ENCODE results near the gene KLK15.
"Not testable (repeated sequence)": the region's sequence is repeated elsewhere in the genome, so short reads cannot be mapped to it uniquely, and the experiment has no call there.

KLK15 gene

GRCh38 chr19:50785329-50785728 lies 48.0 kb downstream of the KLK15 start:
- H3K14ac ChIP-seq (ENCODE audit: low read length in 2 of 2) = no peak overlapping the region
- H4K8ac ChIP-seq (ENCODE audit: low read length) = no peak overlapping the region
- H2BK12ac ChIP-seq (ENCODE audit: low read length in 2 of 2) = no peak overlapping the region

DNA sequence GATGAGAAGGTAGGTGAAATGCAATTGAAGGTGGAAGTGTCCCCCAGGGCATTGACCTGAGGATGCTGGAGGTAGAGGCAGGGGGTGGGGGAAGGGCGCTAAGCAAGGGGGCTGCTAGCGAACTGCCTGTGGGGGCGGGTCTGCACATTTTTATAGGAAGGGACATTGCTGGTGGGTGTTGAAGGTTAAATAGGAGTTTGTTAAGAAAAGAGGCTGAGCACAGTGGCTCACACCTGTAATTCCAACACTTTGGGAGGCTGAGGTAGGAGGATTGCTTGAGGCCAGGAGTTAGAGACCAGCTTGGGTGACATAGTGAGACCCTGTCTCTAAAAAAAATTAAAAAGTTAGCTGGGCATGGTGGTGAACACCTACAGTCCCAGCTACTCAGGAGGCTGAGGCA lies 48.7 kb downstream of the KLK15 start:
- WGBS = 96% methylated on average over 3 of the region's 3 CpGs
- no peak overlapping the region for H3K4ac ChIP-seq (ENCODE audit: low read depth in 1 of 2, low read length in 2 of 2)
- H3K14ac ChIP-seq (ENCODE audit: low read length in 2 of 2) = no peak overlapping the region
- no peak overlapping the region for H4K8ac ChIP-seq (ENCODE audit: low read length)
- H3K79me1 ChIP-seq (replicated peaks; ENCODE audit: low read length, poor library complexity, severe bottlenecking) = no peaks in the 10 kb centered on the region
- H2AFZ ChIP-seq (ENCODE audit: low read depth, low read length) = no peak overlapping the region
- no peak for DNase-seq
- no peak overlapping the region for H2BK5ac ChIP-seq (ENCODE audit: low read depth, low read length, poor library complexity, severe bottlenecking)
- no peak overlapping the region for H3K4me3 ChIP-seq (ENCODE audit: insufficient read depth in 1 of 2, low read depth in 1 of 2, low read length in 2 of 2)
- H3K27me3 ChIP-seq (ENCODE audit: control insufficient read depth in 1 of 2, insufficient read depth in 1 of 2, low read length in 2 of 2) = peaks cover 0 to 39% of the 10 kb centered on the region in 2 experiments
- no peak overlapping the region for H3K23ac ChIP-seq (ENCODE audit: low read length in 2 of 2)
- no peaks in the 10 kb centered on the region for H3K4me1 ChIP-seq (ENCODE audit: control insufficient read depth, insufficient read depth, low read depth, low read length)
- no peak overlapping the region for H3K9ac ChIP-seq (ENCODE audit: low read length)
- H2BK120ac ChIP-seq (ENCODE audit: low read depth, low read length) = no peak overlapping the region
- no peaks in the 10 kb centered on the region for H3K36me3 ChIP-seq (ENCODE audit: control insufficient read depth in 1 of 2, insufficient read depth in 2 of 2, low read depth in 1 of 2, low read length in 2 of 2)
- H3K27ac ChIP-seq (ENCODE audit: low read length, poor library complexity, severe bottlenecking) = no peak overlapping the region
- no peak overlapping the region for H2BK12ac ChIP-seq (ENCODE audit: low read length in 2 of 2)
- no peak overlapping the region for H2AK5ac ChIP-seq (ENCODE audit: low read length, severe bottlenecking)
- no peak overlapping the region for H3K4me2 ChIP-seq (ENCODE audit: low read length, poor library complexity, severe bottlenecking)
- H4K91ac ChIP-seq (ENCODE audit: low read length) = no peak overlapping the region
- H2BK15ac ChIP-seq (ENCODE audit: low read depth, poor library complexity, severe bottlenecking) = no peak overlapping the region
- H3K9me3 ChIP-seq (ENCODE audit: control insufficient read depth, low read length) = no peaks in the 10 kb centered on the region
- H3K18ac ChIP-seq (ENCODE audit: low read depth in 1 of 2, low read length in 2 of 2) = no peak overlapping the region

More at GRCh38 chr19:50785329-50785728, 48.0 kb downstream of the KLK15 start:
- Histone ChIP-seq H3K9me3 (ENCODE audit: control insufficient read depth, low read length) (no peaks in the 10 kb centered on the region), H3K27me3 (ENCODE audit: control insufficient read depth in 1 of 2, insufficient read depth in 1 of 2, low read length in 2 of 2) (peaks cover 0 to 33% of the 10 kb centered on the region in 2 experiments), H3K79me1 (replicated peaks; ENCODE audit: low read length, poor library complexity, severe bottlenecking) (no peaks in the 10 kb centered on the region), H3K36me3 (ENCODE audit: control insufficient read depth in 1 of 2, insufficient read depth in 2 of 2, low read depth in 1 of 2, low read length in 2 of 2) (no peaks in the 10 kb centered on the region), H3K27ac (ENCODE audit: low read length, poor library complexity, severe bottlenecking) (no peak overlapping the region), H4K91ac (ENCODE audit: low read length) (no peak overlapping the region), H2AK5ac (ENCODE audit: low read length, severe bottlenecking) (no peak overlapping the region), H2BK120ac (ENCODE audit: low read depth, low read length) (no peak overlapping the region), H3K9ac (ENCODE audit: low read length) (no peak overlapping the region), H2AFZ (ENCODE audit: low read depth, low read length) (no peak overlapping the region), H3K18ac (ENCODE audit: low read depth in 1 of 2, low read length in 2 of 2) (no peak overlapping the region), H3K4me2 (ENCODE audit: low read length, poor library complexity, severe bottlenecking) (no peak overlapping the region), H3K4ac (ENCODE audit: low read depth in 1 of 2, low read length in 2 of 2) (no peak overlapping the region), H2BK15ac (ENCODE audit: low read depth, poor library complexity, severe bottlenecking) (no peak overlapping the region), H3K4me3 (ENCODE audit: insufficient read depth in 1 of 2, low read depth in 1 of 2, low read length in 2 of 2) (no peak overlapping the region), H3K4me1 (ENCODE audit: control insufficient read depth, insufficient read depth, low read depth, low read length) (no peaks in the 10 kb centered on the region), H3K23ac (ENCODE audit: low read length in 2 of 2) (no peak overlapping the region), H2BK5ac (ENCODE audit: low read depth, low read length, poor library complexity, severe bottlenecking) (no peak overlapping the region)
- 92% methylated on average over 12 of the region's 12 CpGs for WGBS
- no peak for DNase-seq

DNA sequence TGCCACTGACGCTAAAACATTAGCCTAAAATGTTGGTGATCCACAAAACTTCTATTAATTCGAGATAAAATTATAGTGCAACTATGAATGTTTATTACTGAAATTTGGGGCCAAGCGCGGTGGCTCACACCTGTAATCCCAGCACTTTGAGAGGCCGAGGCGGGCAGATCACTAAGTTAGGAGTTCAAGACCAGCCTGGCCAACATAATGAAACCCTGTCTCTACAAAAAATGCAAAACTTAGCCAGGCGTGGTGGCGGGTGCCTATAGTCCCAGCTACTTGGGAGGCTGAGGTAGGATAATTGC lies 49.6 kb downstream of the KLK15 start:
- not testable (repeated sequence) for H3K4ac ChIP-seq (ENCODE audit: low read depth in 1 of 2, low read length in 2 of 2); DNase-seq; H2BK15ac ChIP-seq (ENCODE audit: low read depth, poor library complexity, severe bottlenecking); H3K9ac ChIP-seq (ENCODE audit: low read length); H3K36me3 ChIP-seq (ENCODE audit: control insufficient read depth in 1 of 2, insufficient read depth in 2 of 2, low read depth in 1 of 2, low read length in 2 of 2); H3K9me3 ChIP-seq (ENCODE audit: control insufficient read depth, low read length); H3K4me2 ChIP-seq (ENCODE audit: low read length, poor library complexity, severe bottlenecking); H2BK12ac ChIP-seq (ENCODE audit: low read length in 2 of 2); H4K91ac ChIP-seq (ENCODE audit: low read length); H3K79me1 ChIP-seq (replicated peaks; ENCODE audit: low read length, poor library complexity, severe bottlenecking); H2BK120ac ChIP-seq (ENCODE audit: low read depth, low read length); H2BK5ac ChIP-seq (ENCODE audit: low read depth, low read length, poor library complexity, severe bottlenecking); H4K8ac ChIP-seq (ENCODE audit: low read length); H3K27ac ChIP-seq (ENCODE audit: low read length, poor library complexity, severe bottlenecking); H2AFZ ChIP-seq (ENCODE audit: low read depth, low read length); H3K18ac ChIP-seq (ENCODE audit: low read depth in 1 of 2, low read length in 2 of 2); H3K4me1 ChIP-seq (ENCODE audit: control insufficient read depth, insufficient read depth, low read depth, low read length); H2AK5ac ChIP-seq (ENCODE audit: low read length, severe bottlenecking); H3K14ac ChIP-seq (ENCODE audit: low read length in 2 of 2); H3K4me3 ChIP-seq (ENCODE audit: insufficient read depth in 1 of 2, low read depth in 1 of 2, low read length in 2 of 2); H3K23ac ChIP-seq (ENCODE audit: low read length in 2 of 2)
- WGBS = 38% methylated on average over 6 of the region's 8 CpGs
- H3K27me3 ChIP-seq (ENCODE audit: control insufficient read depth in 1 of 2, insufficient read depth in 1 of 2, low read length in 2 of 2) = peaks cover 0 to 48% of the 10 kb centered on the region in 2 experiments

GRCh38 chr19:50780753-50781435 lies 52.5 kb downstream of the KLK15 start:
- WGBS = 75% methylated on average over 16 of the region's 16 CpGs
- Histone ChIP-seq H3K9ac (ENCODE audit: low read length) (no peak overlapping the region), H4K8ac (ENCODE audit: low read length) (no peak overlapping the region), H3K4ac (ENCODE audit: low read depth in 1 of 2, low read length in 2 of 2) (no peak overlapping the region), H2AK5ac (ENCODE audit: low read length, severe bottlenecking) (no peak overlapping the region), H3K27me3 (ENCODE audit: control insufficient read depth in 1 of 2, insufficient read depth in 1 of 2, low read length in 2 of 2) (peaks cover 0 to 63% of the 10 kb centered on the region in 2 experiments), H3K23ac (ENCODE audit: low read length in 2 of 2) (no peak overlapping the region), H2BK5ac (ENCODE audit: low read depth, low read length, poor library complexity, severe bottlenecking) (no peak overlapping the region), H3K4me3 (ENCODE audit: insufficient read depth in 1 of 2, low read depth in 1 of 2, low read length in 2 of 2) (no peak overlapping the region), H3K9me3 (ENCODE audit: control insufficient read depth, low read length) (peaks cover 5% of the 10 kb centered on the region), H3K14ac (ENCODE audit: low read length in 2 of 2) (no peak overlapping the region), H2AFZ (ENCODE audit: low read depth, low read length) (no peak overlapping the region), H3K4me1 (ENCODE audit: control insufficient read depth, insufficient read depth, low read depth, low read length) (no peaks in the 10 kb centered on the region), H2BK15ac (ENCODE audit: low read depth, poor library complexity, severe bottlenecking) (no peak overlapping the region), H2BK120ac (ENCODE audit: low read depth, low read length) (no peak overlapping the region), H2BK12ac (ENCODE audit: low read length in 2 of 2) (no peak overlapping the region), H3K36me3 (ENCODE audit: control insufficient read depth in 1 of 2, insufficient read depth in 2 of 2, low read depth in 1 of 2, low read length in 2 of 2) (no peaks in the 10 kb centered on the region), H3K79me1 (replicated peaks; ENCODE audit: low read length, poor library complexity, severe bottlenecking) (no peaks in the 10 kb centered on the region), H3K4me2 (ENCODE audit: low read length, poor library complexity, severe bottlenecking) (no peak overlapping the region), H3K27ac (ENCODE audit: low read length, poor library complexity, severe bottlenecking) (no peak overlapping the region), H4K91ac (ENCODE audit: low read length) (no peak overlapping the region), H3K18ac (ENCODE audit: low read depth in 1 of 2, low read length in 2 of 2) (no peak overlapping the region)
- DNase-seq = no peak

Measured in mesenchymal stem cell (in vitro differentiated cells and primary cell).